Measurements from ENCODE around the gene MYT1.
"Not testable (repeated sequence)": the region's sequence is repeated elsewhere in the genome, so short reads cannot be mapped to it uniquely, and the experiment has no call there.

MYT1 gene

GRCh38 chr20:64260239-64260638 lies 96.0 kb downstream of the MYT1 start:
- in situ Hi-C loops (cut with HindIII; ENCODE audit: low sequenced_read_pairs), result no loop called here

DNA sequence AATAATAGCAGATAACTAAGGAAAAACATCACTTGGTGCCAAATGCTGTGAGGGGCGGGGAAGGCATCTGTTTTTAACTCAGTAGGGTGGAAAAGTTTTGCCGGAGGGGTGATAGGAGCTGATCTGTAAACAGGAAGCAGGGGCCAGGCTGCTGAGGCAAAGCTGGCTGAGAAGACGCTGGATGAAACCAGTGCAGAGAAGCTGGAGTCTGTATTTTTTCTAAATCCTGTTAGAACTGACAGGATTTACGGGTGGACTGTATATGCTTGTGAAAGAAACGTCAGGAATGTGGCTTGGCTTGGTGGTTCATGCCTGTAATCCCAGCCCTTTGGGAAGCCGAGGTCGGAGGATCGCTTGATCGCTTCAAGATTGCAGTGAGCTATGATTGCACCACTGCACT lies 96.9 kb downstream of the MYT1 start:
- in situ Hi-C loops (cut with HindIII; ENCODE audit: low sequenced_read_pairs), result no loop called here

DNA sequence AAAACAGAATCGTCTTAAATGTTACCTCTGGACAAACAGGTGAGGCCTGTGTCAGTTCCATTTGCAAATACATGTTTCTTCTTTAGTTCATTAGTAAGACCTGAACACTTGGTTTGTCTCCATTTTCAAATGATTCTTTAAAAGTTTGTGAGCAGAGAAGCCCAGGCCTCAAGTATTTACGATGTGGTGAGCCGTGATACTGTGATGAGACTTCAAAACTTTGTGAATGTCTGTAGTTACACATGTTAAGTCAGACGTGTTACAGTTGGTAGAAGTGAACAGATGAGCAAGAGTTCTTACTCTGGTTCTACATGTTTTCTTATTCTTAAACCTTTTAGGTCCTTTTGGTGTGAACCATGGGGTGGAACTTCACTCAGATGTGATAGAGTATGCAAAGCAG lies 99.8 kb downstream of the MYT1 start:
- in situ Hi-C loops (cut with HindIII; ENCODE audit: low sequenced_read_pairs), result no loop called here

DNA sequence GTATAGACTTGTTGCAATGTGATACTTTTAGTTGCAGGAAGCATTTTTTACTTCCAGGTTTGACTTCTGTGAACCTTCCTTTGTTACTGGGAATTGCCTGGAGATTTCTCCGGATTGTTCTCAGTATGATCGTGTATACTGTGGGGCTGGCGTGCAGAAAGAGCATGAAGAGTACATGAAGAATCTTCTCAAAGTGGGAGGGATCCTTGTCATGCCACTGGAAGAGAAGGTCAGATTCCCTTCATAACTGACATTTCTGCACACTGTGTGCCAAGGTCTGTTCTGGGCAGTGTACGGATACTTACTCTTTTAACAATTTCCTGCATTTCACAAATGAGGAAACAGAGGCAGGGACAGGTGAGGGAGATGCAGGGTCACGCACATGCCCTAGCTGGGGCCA lies 100.9 kb downstream of the MYT1 start:
- in situ Hi-C loops (cut with HindIII; ENCODE audit: low sequenced_read_pairs), result no loop called here

DNA sequence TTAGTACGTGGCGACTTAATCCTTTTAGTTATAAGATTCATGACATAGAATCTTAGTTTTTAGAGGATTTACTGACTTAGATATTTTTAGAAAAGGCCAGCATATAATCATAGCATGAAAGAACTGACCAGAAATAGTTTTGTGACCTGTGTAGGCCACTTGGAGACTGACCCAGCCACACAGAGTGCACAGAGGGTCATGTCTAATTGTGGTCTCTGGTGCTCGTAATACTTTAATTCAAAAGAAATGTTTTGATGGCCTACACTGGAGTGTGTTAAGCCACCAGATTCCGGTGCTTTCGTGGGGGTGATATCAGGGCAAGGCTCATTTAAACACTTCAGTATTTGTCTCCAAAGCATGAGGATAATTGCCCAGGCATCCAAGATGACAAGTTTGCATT lies 102.7 kb downstream of the MYT1 start:
- in situ Hi-C loops (cut with HindIII; ENCODE audit: low sequenced_read_pairs), result no loop called here

- in situ Hi-C loops (cut with HindIII; ENCODE audit: low sequenced_read_pairs), result no loop called here
Observed at GRCh38 chr20:64268174-64268573, 103.9 kb downstream of the MYT1 start.

GRCh38 chr20:64269604-64270411 lies 105.6 kb downstream of the MYT1 start:
- in situ Hi-C loops (cut with HindIII; ENCODE audit: low sequenced_read_pairs), result no loop called here

GRCh38 chr20:64271636-64272035 lies 107.4 kb downstream of the MYT1 start:
- in situ Hi-C loops (cut with HindIII; ENCODE audit: low sequenced_read_pairs), result no loop called here

GRCh38 chr20:64273109-64273508 lies 108.9 kb downstream of the MYT1 start:
- in situ Hi-C loops (cut with HindIII; ENCODE audit: low sequenced_read_pairs), result no loop called here

DNA sequence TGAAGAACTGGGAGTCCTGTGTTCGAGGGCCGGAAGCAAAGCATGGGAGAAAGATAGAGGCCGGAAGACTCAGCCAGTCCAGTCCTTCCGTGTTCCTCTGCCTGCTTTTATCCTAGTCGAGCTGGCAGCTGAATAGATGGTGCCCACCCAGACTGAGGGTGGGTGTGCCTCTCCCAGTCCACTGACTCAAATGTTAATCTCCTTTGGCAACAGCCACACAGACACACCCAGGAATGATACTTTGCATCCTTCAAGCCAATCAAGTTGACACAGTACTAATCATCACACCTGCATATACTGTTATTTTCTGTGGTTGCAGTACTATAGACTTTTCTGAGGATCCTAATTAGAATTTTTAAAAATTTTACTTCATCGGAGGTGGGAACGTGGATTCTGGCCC lies 112.6 kb downstream of the MYT1 start:
- in situ Hi-C loops (cut with HindIII; ENCODE audit: low sequenced_read_pairs), result no loop called here

- in situ Hi-C loops (cut with HindIII; ENCODE audit: low sequenced_read_pairs), result no loop called here
Observed at GRCh38 chr20:64277571-64278316, 113.5 kb downstream of the MYT1 start.

GRCh38 chr20:64278317-64278681 lies 114.0 kb downstream of the MYT1 start:
- in situ Hi-C loops (cut with HindIII; ENCODE audit: low sequenced_read_pairs), result no loop called here

DNA sequence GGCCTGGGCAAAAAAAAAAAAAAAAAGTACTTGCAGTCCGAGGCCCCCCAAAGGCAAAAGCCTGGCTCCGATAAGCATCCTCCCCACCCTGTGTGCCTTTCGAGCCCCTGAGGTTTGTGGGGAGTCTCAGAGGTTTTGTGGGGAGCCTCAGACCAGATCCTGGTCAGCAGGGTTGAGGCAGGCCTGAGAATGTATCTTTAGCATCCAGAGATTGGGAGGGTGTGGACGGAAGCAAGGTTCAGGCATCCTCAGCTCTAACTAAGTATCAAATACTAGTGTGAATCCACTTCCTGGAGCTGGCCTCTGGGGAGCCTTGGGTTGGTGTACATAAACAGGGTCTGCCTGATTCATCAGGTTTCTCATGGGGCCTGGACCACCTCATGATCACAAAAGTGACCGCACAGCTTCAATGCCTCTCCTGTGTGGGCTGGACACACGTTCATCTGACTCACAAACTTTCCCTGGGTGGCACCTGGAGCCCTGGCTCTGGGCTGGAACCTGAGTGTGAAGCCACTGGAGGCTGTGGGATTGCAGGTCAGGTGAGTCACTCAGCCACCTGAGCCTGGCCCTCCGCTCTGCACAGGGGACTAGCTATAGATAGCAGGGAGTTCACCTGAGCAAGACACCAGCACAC lies 115.7 kb downstream of the MYT1 start:
- in situ Hi-C loops (cut with HindIII; ENCODE audit: low sequenced_read_pairs), result no loop called here

GRCh38 chr20:64280460-64280843 lies 116.2 kb downstream of the MYT1 start:
- in situ Hi-C loops (cut with HindIII; ENCODE audit: low sequenced_read_pairs), result no loop called here

GRCh38 chr20:64283646-64284045 lies 119.4 kb downstream of the MYT1 start:
- in situ Hi-C loops (cut with HindIII; ENCODE audit: low sequenced_read_pairs), result no loop called here

GRCh38 chr20:64285579-64286446 lies 121.6 kb downstream of the MYT1 start:
- in situ Hi-C loops (cut with HindIII; ENCODE audit: low sequenced_read_pairs), result not testable (repeated sequence)

DNA sequence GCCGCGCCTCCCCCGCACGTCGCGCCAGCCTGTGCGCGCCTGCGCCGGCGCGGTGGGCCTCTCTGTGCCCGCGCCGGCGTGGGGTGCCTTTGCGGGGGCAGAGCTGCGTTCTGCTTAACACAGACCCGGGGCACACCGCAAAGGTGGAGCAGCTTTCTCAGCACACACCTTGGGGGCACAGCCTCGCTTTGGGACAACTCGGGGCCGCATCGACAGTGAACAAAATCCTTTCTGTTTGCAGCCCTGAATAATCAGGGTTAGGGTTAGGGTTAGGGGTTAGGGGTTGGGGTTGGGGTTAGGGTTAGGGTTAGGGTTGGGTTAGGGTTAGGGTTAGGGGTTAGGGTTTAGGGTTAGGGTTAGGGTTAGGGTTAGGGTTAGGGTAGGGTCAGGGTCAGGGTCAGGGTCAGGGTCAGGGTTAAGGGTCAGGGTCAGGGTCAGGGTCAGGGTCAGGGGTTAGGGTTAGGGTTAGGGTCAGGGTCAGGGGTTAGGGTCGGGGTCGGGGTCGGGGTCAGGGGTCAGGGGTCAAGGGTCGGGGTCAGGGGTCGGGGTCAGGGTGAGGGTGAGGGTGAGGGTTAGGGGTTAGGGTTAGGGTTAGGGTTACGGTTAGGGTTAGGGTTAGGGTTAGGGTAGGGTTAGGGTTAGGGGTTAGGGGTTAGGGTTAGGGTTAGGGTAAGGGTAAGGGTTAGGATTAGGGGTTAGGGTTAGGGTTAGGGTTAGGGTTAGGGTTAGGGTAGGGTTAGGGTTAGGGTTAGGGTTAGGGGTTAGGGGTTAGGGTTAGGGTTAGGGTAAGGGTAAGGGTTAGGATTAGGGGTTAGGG lies 122.4 kb downstream of the MYT1 start:
- in situ Hi-C loops (cut with HindIII; ENCODE audit: low sequenced_read_pairs), result not testable (repeated sequence)

DNA sequence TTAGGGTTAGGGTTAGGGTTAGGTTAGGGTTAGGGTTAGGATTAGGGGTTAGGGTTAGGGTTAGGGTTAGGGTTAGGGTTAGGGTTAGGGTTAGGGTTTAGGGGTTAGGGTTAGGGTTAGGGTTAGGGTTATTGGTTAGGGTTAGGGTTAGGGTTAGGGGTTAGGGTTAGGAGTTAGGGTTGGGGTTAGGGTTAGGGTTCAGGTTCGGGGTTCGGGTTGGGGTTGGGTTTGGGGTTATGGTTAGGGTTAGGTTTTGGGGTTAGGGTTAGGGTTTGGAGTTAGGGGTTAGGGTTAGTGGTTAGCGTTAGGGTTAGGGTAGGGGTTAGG lies 123.0 kb downstream of the MYT1 start:
- in situ Hi-C loops (cut with HindIII; ENCODE audit: low sequenced_read_pairs), result not testable (repeated sequence)
